IMR-90 (cell line): ENCODE measurements around the gene YPEL3. TPM values are rescaled to one million over a fixed set of nuclear protein-coding genes. Genes with fewer than 3 reads are reported as not detected.

Experiments used
- ATAC-seq: fragments of 200-7000 bp; cut with Tn5 transposase; 2 replicates; pipeline ENCODE4 v1.9.1; 2020; ENCODE audit warnings: low read depth, mild to moderate bottlenecking, moderate library complexity
- BruUV-seq: library from RNA; stranded (reverse); fragments of 400-500 nt; replicated peaks from 2 replicates; lab custom pipeline; 2021; lab: Mats Ljungman, UMichigan
- CTCF ChIA-PET: fragments of 300-600 bp; formaldehyde crosslinking; extraction: SDS; loops from one replicate; lab custom pipeline; 2021; ENCODE audit warnings: antibody characterized with exemption; lab: Yijun Ruan, JAX
- POLR2A ChIA-PET: fragments of 300-600 bp; sonication (Branson Sonifier 250); formaldehyde crosslinking; loops from one replicate; lab custom pipeline; 2022; ENCODE audit warnings: antibody characterized with exemption; ENCODE audit not compliant: unreplicated experiment; lab: Charles Lee
- DNase-seq: peaks from one replicate; pipeline ENCODE4 v3.0.0; 2013
- H2AFZ ChIP-seq: replicated peaks from 2 replicates; pipeline ENCODE3; 2013; ENCODE audit warnings: low read length, mild to moderate bottlenecking; ENCODE audit not compliant: poor library complexity
- H2AK5ac ChIP-seq: 2 replicates; pipeline ENCODE4 v1.6.1; 2013; ENCODE audit warnings: low read depth, low read length, inconsistent platforms
- H2AK9ac ChIP-seq: replicated peaks from 2 replicates; pipeline ENCODE3; 2013; ENCODE audit warnings: mild to moderate bottlenecking, low read depth, low read length, moderate library complexity; ENCODE audit not compliant: poor library complexity
- H2BK120ac ChIP-seq: 2 replicates; pipeline ENCODE4 v1.6.1; 2013; ENCODE audit warnings: low read depth, low read length, inconsistent platforms
- H2BK15ac ChIP-seq: 3 replicates; pipeline ENCODE4 v1.6.1; 2013; ENCODE audit warnings: low read depth, low read length, inconsistent platforms
- H2BK20ac ChIP-seq: 2 replicates; pipeline ENCODE4 v1.6.1; 2013; ENCODE audit warnings: low read depth, mild to moderate bottlenecking, inconsistent platforms, low read length, moderate library complexity
- H2BK5ac ChIP-seq: 2 replicates; pipeline ENCODE4 v1.6.1; 2013; ENCODE audit warnings: mild to moderate bottlenecking, low read depth, low read length, inconsistent platforms; ENCODE audit not compliant: poor library complexity, severe bottlenecking
- H3K14ac ChIP-seq: replicated peaks from 2 replicates; pipeline ENCODE4 v1.6.1; 2013; ENCODE audit warnings: low read depth, low read length, inconsistent platforms
- H3K18ac ChIP-seq: 2 replicates; pipeline ENCODE4 v1.6.1; 2013; ENCODE audit warnings: low read depth, low read length, control low read depth
- H3K23ac ChIP-seq: 2 replicates; pipeline ENCODE4 v1.6.1; 2013; ENCODE audit warnings: low read depth, low read length, inconsistent platforms
- H3K27ac ChIP-seq: 2 replicates; pipeline ENCODE4 v1.5.1; 2013; ENCODE audit warnings: mild to moderate bottlenecking, control low read depth, low read length; ENCODE audit not compliant: insufficient read depth
- H3K27me3 ChIP-seq: 2 replicates; pipeline ENCODE4 v1.6.1; 2013; ENCODE audit warnings: low read length; ENCODE audit not compliant: control insufficient read depth, insufficient read depth
- H3K36me3 ChIP-seq: 2 replicates; pipeline ENCODE4 v1.6.1; 2013; ENCODE audit warnings: low read length, mixed read lengths; ENCODE audit not compliant: control insufficient read depth, insufficient read depth
- H3K4ac ChIP-seq: 2 replicates; pipeline ENCODE4 v1.6.1; 2013; ENCODE audit warnings: low read depth, low read length, inconsistent platforms
- H3K4me1 ChIP-seq: 2 replicates; pipeline ENCODE4 v1.6.1; 2013; ENCODE audit warnings: low read length, mixed read lengths; ENCODE audit not compliant: control insufficient read depth, insufficient read depth
- H3K4me2 ChIP-seq: 2 replicates; pipeline ENCODE4 v1.6.1; 2013; ENCODE audit warnings: low read depth, mild to moderate bottlenecking, control low read depth, low read length, moderate library complexity
- H3K4me3 ChIP-seq: 2 replicates; pipeline ENCODE4 v1.5.1; 2013; ENCODE audit warnings: low read depth, mild to moderate bottlenecking, control low read depth, low read length, moderate library complexity; ENCODE audit not compliant: insufficient read depth
- H3K56ac ChIP-seq: 2 replicates; pipeline ENCODE4 v1.6.1; 2013; ENCODE audit warnings: low read length, inconsistent platforms; ENCODE audit not compliant: insufficient read depth; ENCODE audit errors: extremely low read depth
- H3K79me1 ChIP-seq, 2 experiments: 2 replicates each; pipeline ENCODE4 v1.6.1; 2013; ENCODE audit warnings: low read length in 2 of 2, inconsistent platforms in 1 of 2, low read depth in 1 of 2
- H3K9ac ChIP-seq: 2 replicates; pipeline ENCODE4 v1.6.1; 2013; ENCODE audit warnings: low read depth, low read length, control low read depth
- H3K9me1 ChIP-seq: 2 replicates; pipeline ENCODE4 v1.6.1; 2013; ENCODE audit warnings: low read length, inconsistent platforms; ENCODE audit not compliant: insufficient read depth
- H3K9me3 ChIP-seq: 2 replicates; pipeline ENCODE4 v1.6.1; 2013; ENCODE audit warnings: low read length; ENCODE audit not compliant: control insufficient read depth, insufficient read depth
- H4K20me1 ChIP-seq: 2 replicates; pipeline ENCODE4 v1.6.1; 2013; ENCODE audit warnings: low read length, inconsistent platforms; ENCODE audit not compliant: insufficient read depth
- H4K5ac ChIP-seq: 2 replicates; pipeline ENCODE4 v1.6.1; 2013; ENCODE audit warnings: mild to moderate bottlenecking, low read depth, low read length, control low read depth
- H4K8ac ChIP-seq, 2 experiments: 2 replicates each; pipeline ENCODE4 v1.6.1; 2013; ENCODE audit warnings: low read depth in 2 of 2, low read length in 2 of 2, control low read depth in 1 of 2, inconsistent platforms in 1 of 2
- H4K91ac ChIP-seq: 2 replicates; pipeline ENCODE4 v1.6.1; 2013; ENCODE audit warnings: low read depth, low read length, inconsistent platforms; ENCODE audit not compliant: insufficient read depth
- BHLHE40 ChIP-seq: fragments of 150-350 bp; IDR thresholded peaks from 2 replicates; pipeline ENCODE4 v1.6.1; 2016; ENCODE audit warnings: mild to moderate bottlenecking, low read depth, low read length
- CHD1 ChIP-seq: IDR thresholded peaks from 2 replicates; pipeline ENCODE4 v1.6.1; 2012; ENCODE audit warnings: low read depth, low read length, improper control_type of control experiment
- CTCF ChIP-seq: conservative IDR thresholded peaks from 2 replicates; pipeline ENCODE4 v1.5.1; 2012; ENCODE audit warnings: mild to moderate bottlenecking, low read depth, low read length, improper control_type of control experiment
- FOS ChIP-seq: fragments of 150-350 bp; IDR thresholded peaks from 2 replicates; pipeline ENCODE4 v1.6.1; 2016; ENCODE audit warnings: low read depth, low read length
- MAFK ChIP-seq: IDR thresholded peaks from 2 replicates; pipeline ENCODE4 v1.6.1; 2012; ENCODE audit warnings: low read depth, low read length, improper control_type of control experiment
- MAZ ChIP-seq: IDR thresholded peaks from 2 replicates; pipeline ENCODE4 v1.6.1; 2012; ENCODE audit warnings: low read depth, mild to moderate bottlenecking, low read length, improper control_type of control experiment, moderate library complexity, borderline replicate concordance
- MXI1 ChIP-seq: IDR thresholded peaks from 2 replicates; pipeline ENCODE4 v1.6.1; 2012; ENCODE audit warnings: low read depth, mild to moderate bottlenecking, low read length, moderate library complexity, borderline replicate concordance
- NFE2L2 ChIP-seq: fragments of 150-350 bp; IDR thresholded peaks from 2 replicates; pipeline ENCODE4 v1.6.1; 2016; ENCODE audit warnings: low read depth, mild to moderate bottlenecking, low read length
- POLR2A ChIP-seq: IDR thresholded peaks from 2 replicates; pipeline ENCODE4 v1.6.1; 2012; ENCODE audit warnings: mild to moderate bottlenecking, low read depth, low read length
- RAD21 ChIP-seq: IDR thresholded peaks from 2 replicates; pipeline ENCODE4 v1.6.1; 2012; ENCODE audit warnings: low read length, improper control_type of control experiment
- RCOR1 ChIP-seq: IDR thresholded peaks from 2 replicates; pipeline ENCODE4 v1.6.1; 2012; ENCODE audit warnings: mild to moderate bottlenecking, low read length, improper control_type of control experiment; ENCODE audit not compliant: insufficient replicate concordance
- RFX5 ChIP-seq: IDR thresholded peaks from 2 replicates; pipeline ENCODE4 v1.8.0; 2012; ENCODE audit warnings: low read depth, mild to moderate bottlenecking, low read length, moderate library complexity
- SMC3 ChIP-seq: fragments of 150-350 bp; IDR thresholded peaks from 2 replicates; pipeline ENCODE4 v1.6.1; 2016; ENCODE audit warnings: low read depth, mild to moderate bottlenecking, antibody characterized with exemption, low read length, moderate library complexity
- WGBS, 2 experiments: methylation state at CpG; one replicate each; pipeline versions ENCODE4 v1.1.5 to v1.1.7; 2013; ENCODE audit warnings: missing lambda C conversion rate in 2 of 2; ENCODE audit not compliant: insufficient read length in 1 of 2; ENCODE audit errors: extremely low coverage in 2 of 2; 5-methylcytosine and 5-hydroxymethylcytosine counted together
- dilution Hi-C: fragments of 300-500 bp; cut with HindIII; formaldehyde crosslinking; loops from one replicate; pipeline ENCODE4 v1.14.3; 2018; ENCODE audit warnings: low sequenced_read_pairs; ENCODE audit not compliant: unreplicated experiment
- in situ Hi-C: fragments of 300-500 bp; cut with MboI; formaldehyde crosslinking; loops from 3 replicates; pipeline ENCODE4 v1.14.3; 2019; ENCODE audit warnings: low sequenced_read_pairs, inconsistent platforms, mixed read lengths
- intact Hi-C: fragments of 100-400 bp; cut with micrococcal nuclease; formaldehyde crosslinking; loops from 2 replicates; pipeline ENCODE4 v1.10.0; 2022
- polyA plus RNA-seq, 3 experiments: library from polyadenylated mRNA; depleted of rRNA; stranded (reverse); fragments of >200 nt; gene quantifications; 2 replicates each; pipeline ENCODE4 v1.2.3, GENCODE V29; 2012; ENCODE audit warnings: low replicate concordance in 1 of 3
- total RNA-seq: library from RNA; depleted of rRNA; stranded (reverse); fragments of >200 nt; gene quantifications from 2 replicates; pipeline ENCODE4 v1.2.3, GENCODE V29; 2012
- TF ChIP-seq, protein P1 (sequence below): fragments of 150-350 bp; IDR thresholded peaks from 2 replicates; pipeline ENCODE4 v1.6.1; 2016; ENCODE audit warnings: low read depth, mild to moderate bottlenecking, low read length, moderate library complexity, borderline replicate concordance
- TF ChIP-seq, protein P2 (sequence below): fragments of 150-350 bp; IDR thresholded peaks from 2 replicates; pipeline ENCODE4 v1.6.1; 2017; ENCODE audit warnings: mild to moderate bottlenecking, antibody characterized with exemption, low read length, low read depth

Gene YPEL3
- total and polyA plus RNA-seq, 2 of the 4 experiments (the other 2 are of a cell fraction), result 1.1 to 25.6 TPM

DNA sequence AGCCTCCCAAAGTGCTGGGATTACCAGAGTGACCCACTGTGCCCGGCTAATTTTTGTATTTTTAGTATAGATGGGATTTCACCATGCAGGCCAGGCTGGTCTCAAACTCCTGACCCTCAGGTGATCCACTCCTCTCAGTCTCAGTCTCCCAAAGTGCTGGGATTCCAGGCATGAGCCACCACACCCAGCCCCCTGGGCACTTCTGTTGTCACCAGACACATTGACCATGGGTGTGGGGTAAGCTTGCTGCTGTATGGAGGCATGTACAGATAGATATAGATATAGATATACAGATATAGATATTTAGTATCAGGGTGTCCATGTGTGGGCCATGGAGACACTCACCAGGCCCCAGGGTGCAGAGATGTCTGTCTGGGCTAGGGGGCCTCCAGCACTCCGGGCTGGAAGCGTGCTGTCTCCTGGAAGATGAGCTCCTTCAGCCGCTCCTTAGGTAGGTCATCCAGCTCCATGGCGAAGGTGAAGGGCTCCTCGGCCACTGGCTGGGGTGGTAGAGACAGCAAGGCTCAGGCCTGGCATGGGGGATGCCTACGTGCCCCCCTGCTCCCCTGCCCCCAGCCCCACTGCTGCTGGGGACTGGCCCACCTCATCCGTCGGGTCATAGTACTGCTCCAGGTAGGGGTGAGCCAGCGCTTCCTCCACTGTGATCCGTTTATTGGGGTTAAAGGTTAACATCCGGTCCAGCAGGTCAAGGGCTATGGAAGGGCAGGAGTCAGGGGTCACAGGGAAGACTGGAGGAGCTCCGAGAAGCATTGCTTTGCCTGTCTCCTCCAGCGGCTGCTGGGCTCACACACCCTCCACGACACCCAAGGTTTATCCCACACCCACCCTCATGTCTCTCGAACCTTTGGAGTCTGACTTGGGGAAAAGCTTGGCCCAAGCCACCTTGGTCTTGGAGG lies 20.5 kb upstream of the YPEL3 start:
- H3K27ac ChIP-seq, result no peak overlapping the region
- H3K79me1 ChIP-seq, result peaks cover 0 to 4% of the 10 kb centered on the region in 2 experiments; a peak in 2 of 4 replicates
- no peak overlapping the region for H2BK120ac ChIP-seq
- H4K91ac ChIP-seq, result no peak overlapping the region
- H2AK5ac ChIP-seq, result no peak overlapping the region
- H2AFZ ChIP-seq, result no peak overlapping the region
- H4K8ac ChIP-seq, result no peak overlapping the region
- DNase-seq (no peak), ATAC-seq (no peak)
- intact Hi-C loops (no loop called here), in situ Hi-C loops (no loop called here), dilution Hi-C loops (no loop called here)
- ChIA-PET POLR2A (no interaction called here), CTCF (no interaction called here)
- no peak overlapping the region for H2BK15ac ChIP-seq
- no peak overlapping the region for H3K9ac ChIP-seq
- H3K56ac ChIP-seq, result no peak overlapping the region
- BruUV-seq, result no TSS peak
- H4K5ac ChIP-seq, result no peak overlapping the region
- no peak overlapping the region for H3K4me2 ChIP-seq
- no peak overlapping the region for H2AK9ac ChIP-seq
- no peaks in the 10 kb centered on the region for H3K27me3 ChIP-seq
- no peak overlapping the region for H3K14ac ChIP-seq
- H3K4me3 ChIP-seq, result no peak overlapping the region
- H3K9me3 ChIP-seq, result no peaks in the 10 kb centered on the region
- WGBS, 2 experiments, result 84% methylated on average over 6 of the region's 16 CpGs; no CpG with 5 or more reads in 1 of the 2 experiments
- H3K4me1 ChIP-seq, result peaks cover 3% of the 10 kb centered on the region
- H3K18ac ChIP-seq, result no peak overlapping the region
- H2BK5ac ChIP-seq, result no peak overlapping the region
- no peaks in the 10 kb centered on the region for H4K20me1 ChIP-seq
- peaks cover 3% of the 10 kb centered on the region; the same call in 1 of the 2 replicates for H3K9me1 ChIP-seq
- no peak overlapping the region for H3K4ac ChIP-seq
- H2BK20ac ChIP-seq, result no peak overlapping the region
- no peak overlapping the region for H3K23ac ChIP-seq
- H3K36me3 ChIP-seq, result peaks cover 47% of the 10 kb centered on the region
- TF ChIP-seq SMC3 (no peak), BHLHE40 (no peak), NFE2L2 (no peak), MAZ (no peak), POLR2A (no peak), CTCF (no peak), RAD21 (no peak), RFX5 (no peak), FOS (no peak), RCOR1 (no peak), MXI1 (no peak), CHD1 (no peak), MAFK (no peak)
- TF ChIP-seq, protein P1, sequence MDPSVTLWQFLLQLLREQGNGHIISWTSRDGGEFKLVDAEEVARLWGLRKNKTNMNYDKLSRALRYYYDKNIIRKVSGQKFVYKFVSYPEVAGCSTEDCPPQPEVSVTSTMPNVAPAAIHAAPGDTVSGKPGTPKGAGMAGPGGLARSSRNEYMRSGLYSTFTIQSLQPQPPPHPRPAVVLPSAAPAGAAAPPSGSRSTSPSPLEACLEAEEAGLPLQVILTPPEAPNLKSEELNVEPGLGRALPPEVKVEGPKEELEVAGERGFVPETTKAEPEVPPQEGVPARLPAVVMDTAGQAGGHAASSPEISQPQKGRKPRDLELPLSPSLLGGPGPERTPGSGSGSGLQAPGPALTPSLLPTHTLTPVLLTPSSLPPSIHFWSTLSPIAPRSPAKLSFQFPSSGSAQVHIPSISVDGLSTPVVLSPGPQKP, result no peak
- TF ChIP-seq, protein P2, sequence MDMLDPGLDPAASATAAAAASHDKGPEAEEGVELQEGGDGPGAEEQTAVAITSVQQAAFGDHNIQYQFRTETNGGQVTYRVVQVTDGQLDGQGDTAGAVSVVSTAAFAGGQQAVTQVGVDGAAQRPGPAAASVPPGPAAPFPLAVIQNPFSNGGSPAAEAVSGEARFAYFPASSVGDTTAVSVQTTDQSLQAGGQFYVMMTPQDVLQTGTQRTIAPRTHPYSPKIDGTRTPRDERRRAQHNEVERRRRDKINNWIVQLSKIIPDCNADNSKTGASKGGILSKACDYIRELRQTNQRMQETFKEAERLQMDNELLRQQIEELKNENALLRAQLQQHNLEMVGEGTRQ, result no peak
